Fibroblast of lung (primary cell): ENCODE data around the gene ZSCAN31. TPM values are rescaled to one million over a fixed set of nuclear protein-coding genes. Genes with fewer than 3 reads are reported as not detected.

ENCODE experiments used
- DNase-seq, 2 donors: peaks; one replicate each; pipeline versions ENCODE4 v3.0.0 to v3.0.0-alpha.2; 2010; ENCODE audit warnings: low read depth in 2 of 2
- H2AFZ ChIP-seq: 2 replicates; pipeline ENCODE4 v1.5.1; 2012; ENCODE audit warnings: low read length, control low read depth, inconsistent platforms
- H3K27ac ChIP-seq: 2 replicates; pipeline ENCODE4 v1.5.1; 2011; ENCODE audit warnings: low read length, control low read depth; ENCODE audit not compliant: insufficient read depth
- H3K27me3 ChIP-seq: 2 replicates; pipeline ENCODE4 v1.5.1; 2011; ENCODE audit warnings: mild to moderate bottlenecking, low read length; ENCODE audit not compliant: control insufficient read depth, insufficient read depth
- H3K36me3 ChIP-seq: 2 replicates; pipeline ENCODE4 v1.5.1; 2011; ENCODE audit warnings: low read length; ENCODE audit not compliant: control insufficient read depth, insufficient read depth
- H3K4me1 ChIP-seq: 2 replicates; pipeline ENCODE4 v1.5.1; 2011; ENCODE audit warnings: low read length; ENCODE audit not compliant: control insufficient read depth, insufficient read depth; ENCODE audit errors: extremely low read depth
- H3K4me2 ChIP-seq: 2 replicates; pipeline ENCODE4 v1.5.1; 2011; ENCODE audit warnings: low read length, control low read depth; ENCODE audit not compliant: insufficient read depth; ENCODE audit errors: extremely low read depth
- H3K4me3 ChIP-seq, 4 experiments: fragments of 200-600 bp in 1 of 4; sonication (generic) in 1 of 4; replicated peaks in 1 of 4; 2 replicates each; pipeline ENCODE4 v1.5.1; 2011 to 2016; ENCODE audit warnings: low read length in 4 of 4, low read depth in 3 of 4, mild to moderate bottlenecking in 3 of 4, control low read depth in 2 of 4, inconsistent platforms in 1 of 4, mixed read lengths in 1 of 4; ENCODE audit not compliant: insufficient read depth in 1 of 4; ENCODE audit errors: control extremely low read depth in 1 of 4
- H3K79me2 ChIP-seq: 2 replicates; pipeline ENCODE4 v1.5.1; 2012; ENCODE audit warnings: mild to moderate bottlenecking, low read length, inconsistent platforms; ENCODE audit not compliant: control insufficient read depth, insufficient read depth
- H3K9ac ChIP-seq: 2 replicates; pipeline ENCODE4 v1.5.1; 2011; ENCODE audit warnings: mild to moderate bottlenecking, low read length, control low read depth; ENCODE audit not compliant: insufficient read depth
- H3K9me3 ChIP-seq: 2 replicates; pipeline ENCODE4 v1.5.1; 2012; ENCODE audit warnings: low read depth, low read length; ENCODE audit not compliant: control insufficient read depth, insufficient read depth
- H4K20me1 ChIP-seq: 2 replicates; pipeline ENCODE4 v1.5.1; 2011; ENCODE audit warnings: low read length; ENCODE audit not compliant: control insufficient read depth, insufficient read depth; ENCODE audit errors: extremely low read depth
- CTCF ChIP-seq, 2 donors: IDR thresholded peaks in 1 of 2; conservative IDR thresholded peaks in 1 of 2; 1 replicate in 1 of 2; 2 replicates in 1 of 2; pipeline ENCODE4 v1.5.1; 2011 to 2012; ENCODE audit warnings: low read length in 2 of 2, control low read depth in 1 of 2, inconsistent platforms in 1 of 2, low read depth in 1 of 2, mild to moderate bottlenecking in 1 of 2
- EZH2 ChIP-seq: IDR thresholded peaks from 2 replicates; pipeline ENCODE4 v1.5.1; 2012; ENCODE audit warnings: low read length, control low read depth, mild to moderate bottlenecking; ENCODE audit errors: missing control alignments
- polyA plus RNA-seq, 2 donors: library from polyadenylated mRNA; depleted of rRNA in 1 of 2; stranded (reverse) in 1 of 2; unstranded in 1 of 2; fragments of >200 nt; gene quantifications; 2 replicates each; pipeline ENCODE4 v1.2.1, GENCODE V29; 2011 to 2012; ENCODE audit warnings: missing spikeins in 1 of 2
- total RNA-seq: library from RNA; depleted of rRNA; stranded (reverse); fragments of >200 nt; gene quantifications from 2 replicates; pipeline ENCODE4 v1.2.1, GENCODE V29; 2014

ZSCAN31 gene
- total and polyA plus RNA-seq, 2 donors (not counting 1 experiment from before 2014, with no cell fraction given), result 2.9 to 5.0 TPM

GRCh38 chr6:28373925-28374324, 38.0 kb upstream of the ZSCAN31 start:
- Histone ChIP-seq H3K27me3 (no peaks in the 10 kb centered on the region), H3K4me1 (no peaks in the 10 kb centered on the region), H3K4me3 (no peak overlapping the region), H3K9ac (no peak overlapping the region), H3K4me2 (no peak overlapping the region), H3K36me3 (no peaks in the 10 kb centered on the region), H3K79me2 (no peaks in the 10 kb centered on the region), H3K27ac (no peak overlapping the region), H4K20me1 (no peaks in the 10 kb centered on the region), H2AFZ (no peak overlapping the region), H3K9me3 (no peaks in the 10 kb centered on the region)
- TF ChIP-seq EZH2, result no peak
- TF ChIP-seq CTCF (conservative IDR thresholded peaks at IDR 0.05 in 1 of 2, IDR thresholded peaks at IDR 0.05 in 1 of 2; ENCODE audit: low read depth in 1 of 2, low read length in 2 of 2), result no peak
- DNase-seq, result no peak

GRCh38 chr6:28371706-28372451, 35.9 kb upstream of the ZSCAN31 start:
- DNase-seq, result no peak
- Histone ChIP-seq H3K79me2 (no peaks in the 10 kb centered on the region), H4K20me1 (no peaks in the 10 kb centered on the region), H2AFZ (no peak overlapping the region), H3K36me3 (no peaks in the 10 kb centered on the region), H3K9ac (no peak overlapping the region), H3K4me2 (no peak overlapping the region), H3K27ac (no peak overlapping the region), H3K4me3 (no peak overlapping the region), H3K4me1 (no peaks in the 10 kb centered on the region), H3K27me3 (no peaks in the 10 kb centered on the region), H3K9me3 (no peaks in the 10 kb centered on the region)
- TF ChIP-seq CTCF (conservative IDR thresholded peaks at IDR 0.05 in 1 of 2, IDR thresholded peaks at IDR 0.05 in 1 of 2; ENCODE audit: low read depth in 1 of 2, low read length in 2 of 2) (no peak), EZH2 (no peak)

- H3K4me2 ChIP-seq, result no peak overlapping the region
- no peaks in the 10 kb centered on the region for H3K9me3 ChIP-seq
- H3K4me1 ChIP-seq, result no peaks in the 10 kb centered on the region
- no peaks in the 10 kb centered on the region for H3K27me3 ChIP-seq
- no peak overlapping the region for H3K4me3 ChIP-seq
- no peaks in the 10 kb centered on the region for H3K36me3 ChIP-seq
- DNase-seq, result no peak
- H4K20me1 ChIP-seq, result no peaks in the 10 kb centered on the region
- no peaks in the 10 kb centered on the region for H3K79me2 ChIP-seq
- no peak overlapping the region for H3K9ac ChIP-seq
- H3K27ac ChIP-seq, result no peak overlapping the region
- H2AFZ ChIP-seq, result no peak overlapping the region
- no peak for TF ChIP-seq EZH2
- TF ChIP-seq CTCF (conservative IDR thresholded peaks at IDR 0.05 in 1 of 2, IDR thresholded peaks at IDR 0.05 in 1 of 2; ENCODE audit: low read depth in 1 of 2, low read length in 2 of 2), result no peak
Observed at GRCh38 chr6:28371280-28371679, 35.3 kb upstream of the ZSCAN31 start.
